Right renal cortex interstitium (tissue), 3 donors: ENCODE results near the gene FBXL13. TPM values are rescaled to one million over a fixed set of nuclear protein-coding genes. Genes with fewer than 3 reads are reported as not detected.
"Not testable (repeated sequence)": the region's sequence is repeated elsewhere in the genome, so short reads cannot be mapped to it uniquely, and the experiment has no call there.

ENCODE experiments used
- DNase-seq, 3 donors: peaks; one replicate each; pipeline ENCODE4 v3.0.0-alpha.2; 2013; ENCODE audit warnings: low read depth in 3 of 3, low spot score in 2 of 3
- polyA plus RNA-seq, 3 donors: library from polyadenylated mRNA; unstranded; fragments of 120-200 nt; gene quantifications; one replicate each; pipeline ENCODE4 v1.2.1, GENCODE V29; 2013; ENCODE audit not compliant: insufficient read length in 3 of 3

The FBXL13 gene
- polyA plus RNA-seq, 3 donors = 2.8 to 3.0 (median 2.9) TPM

- DNase-seq = no peak
Measured at GRCh38 chr7:102908676-102909075, 165.9 kb downstream of the FBXL13 start.

GRCh38 chr7:102903576-102903975 lies 171.0 kb downstream of the FBXL13 start:
- not testable (repeated sequence) for DNase-seq

- DNase-seq = not testable (repeated sequence)
Measured at GRCh38 chr7:102902052-102902451, 172.5 kb downstream of the FBXL13 start.

- no peak for DNase-seq
Measured at GRCh38 chr7:102898532-102898859, 176.1 kb downstream of the FBXL13 start.

GRCh38 chr7:102897856-102898531 lies 176.6 kb downstream of the FBXL13 start:
- no peak for DNase-seq

- DNase-seq = no peak
Measured at GRCh38 chr7:102897211-102897631, 177.4 kb downstream of the FBXL13 start.

- DNase-seq = no peak
Measured at GRCh38 chr7:102896585-102896984, 178.0 kb downstream of the FBXL13 start.

GRCh38 chr7:102895602-102896001 lies 179.0 kb downstream of the FBXL13 start:
- DNase-seq = no peak

GRCh38 chr7:102892631-102893278 lies 181.8 kb downstream of the FBXL13 start:
- DNase-seq = no peak

- no peak for DNase-seq
Measured at GRCh38 chr7:102891693-102892261, 182.8 kb downstream of the FBXL13 start.

- no peak for DNase-seq
Measured at GRCh38 chr7:102890971-102891692, 183.5 kb downstream of the FBXL13 start.

- DNase-seq = no peak
Measured at GRCh38 chr7:102890292-102890970, 184.2 kb downstream of the FBXL13 start.

GRCh38 chr7:102889851-102890250 lies 184.7 kb downstream of the FBXL13 start:
- no peak for DNase-seq

- no peak for DNase-seq
Measured at GRCh38 chr7:102888561-102889233, 185.9 kb downstream of the FBXL13 start.

GRCh38 chr7:102883098-102883860 lies 191.3 kb downstream of the FBXL13 start:
- DNase-seq = no peak

GRCh38 chr7:102875700-102876295 lies 198.8 kb downstream of the FBXL13 start:
- DNase-seq = no peak

- no peak for DNase-seq
Measured at GRCh38 chr7:102874966-102875365, 199.6 kb downstream of the FBXL13 start.

GRCh38 chr7:102874166-102874829 lies 200.3 kb downstream of the FBXL13 start:
- DNase-seq = no peak
